Measurements from ENCODE around the gene NPLOC4.

NPLOC4 gene

DNA sequence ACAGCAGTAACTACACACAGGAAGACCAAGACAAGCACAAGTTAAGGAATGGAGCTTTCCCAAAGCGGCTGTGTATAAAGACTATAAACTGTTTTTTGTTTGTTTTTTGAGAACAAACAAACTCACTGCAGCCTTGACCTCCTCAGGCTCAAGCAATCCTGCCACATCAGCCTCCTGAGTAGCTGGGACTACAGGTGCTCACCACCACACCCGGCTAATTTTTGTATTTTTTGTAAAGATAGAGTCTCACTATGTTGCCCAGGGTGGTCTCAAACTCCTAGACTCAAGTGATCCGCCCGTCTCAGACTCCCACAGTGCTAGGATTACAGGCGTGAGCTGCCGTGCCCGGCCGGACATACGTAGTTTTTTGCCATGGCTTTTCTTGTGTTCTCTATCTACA, 23.5 kb upstream of the NPLOC4 start:
- FAIRE-seq, result no peak

- no peak for FAIRE-seq
Observed at GRCh38 chr17:81659038-81659437, 22.1 kb upstream of the NPLOC4 start.

- FAIRE-seq, result no peak
Observed at GRCh38 chr17:81656835-81657234, 19.9 kb upstream of the NPLOC4 start.

DNA sequence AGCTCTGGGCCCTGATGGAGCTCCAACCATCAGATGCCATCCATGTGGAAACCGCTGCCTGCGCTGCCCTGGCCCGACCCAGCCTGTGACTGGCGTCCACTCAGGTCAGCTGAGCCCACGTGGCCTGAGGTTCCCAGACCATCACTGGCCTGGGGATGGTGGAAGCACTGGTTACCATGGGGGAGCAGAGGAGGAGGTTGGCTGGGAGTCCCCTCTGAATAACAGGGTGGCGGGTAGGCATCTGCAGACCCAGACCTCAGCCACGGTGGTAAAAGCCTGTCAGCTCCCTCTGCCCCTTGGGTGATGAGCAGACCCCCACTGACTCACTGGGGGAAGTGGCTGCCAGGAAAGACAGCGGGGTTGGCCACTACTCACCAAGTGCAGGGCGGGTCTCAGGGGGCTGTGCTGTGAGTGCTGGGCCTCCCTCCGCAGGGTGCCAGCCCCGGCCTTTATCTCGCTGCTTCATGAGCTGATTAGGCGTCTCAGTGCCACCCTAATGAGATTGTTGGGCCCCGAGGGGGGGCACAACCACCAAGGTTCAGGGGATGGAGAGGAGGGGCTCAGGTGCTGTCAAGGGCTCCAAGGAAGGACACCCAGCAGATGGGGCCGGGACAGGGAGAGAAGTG, 19.3 kb upstream of the NPLOC4 start, which contains the start of gene PDE6G:
Gene PDE6G, minus strand, starts transcription at position 425 of the 626 bp plus-strand sequence. CDS start 3,237 bp downstream, outside the sequence.
- FAIRE-seq, result no peak

DNA sequence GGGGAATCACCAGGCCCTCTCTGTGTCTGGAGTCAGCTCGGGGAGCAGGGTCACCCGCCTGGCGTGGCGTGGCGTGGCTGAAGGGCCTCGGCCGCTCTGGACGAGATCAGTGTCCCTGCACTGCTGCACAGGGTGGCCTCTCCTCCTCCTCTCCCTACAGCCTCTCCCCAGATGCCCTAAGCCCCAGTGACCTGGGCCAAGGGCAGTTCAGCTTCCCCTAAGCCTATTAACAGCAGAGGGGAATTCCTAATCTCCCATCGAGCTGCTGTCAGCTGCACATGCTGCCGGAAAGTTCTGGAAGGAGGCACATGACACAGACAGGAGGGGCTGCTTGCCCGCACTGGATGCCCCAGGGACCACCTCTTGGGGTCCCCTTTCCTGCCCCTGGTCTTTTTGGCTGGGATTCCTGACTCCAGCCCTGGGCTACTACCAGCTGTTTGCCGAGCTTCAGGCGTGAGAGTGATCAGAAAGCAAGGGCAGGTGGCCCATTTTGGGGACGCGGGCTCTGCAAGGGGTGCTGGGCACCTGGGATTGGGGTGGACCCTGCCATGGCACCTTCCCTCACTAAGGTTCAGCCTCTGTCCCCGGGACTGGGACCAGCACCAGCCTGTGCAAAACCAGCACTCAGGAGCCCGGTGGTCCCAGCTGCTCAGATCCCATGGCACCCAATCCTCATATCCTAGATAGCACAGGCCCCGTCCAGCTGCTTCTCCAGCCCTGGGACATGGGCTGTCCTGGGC, 18.6 kb upstream of the NPLOC4 start:
- no peak for FAIRE-seq

DNA sequence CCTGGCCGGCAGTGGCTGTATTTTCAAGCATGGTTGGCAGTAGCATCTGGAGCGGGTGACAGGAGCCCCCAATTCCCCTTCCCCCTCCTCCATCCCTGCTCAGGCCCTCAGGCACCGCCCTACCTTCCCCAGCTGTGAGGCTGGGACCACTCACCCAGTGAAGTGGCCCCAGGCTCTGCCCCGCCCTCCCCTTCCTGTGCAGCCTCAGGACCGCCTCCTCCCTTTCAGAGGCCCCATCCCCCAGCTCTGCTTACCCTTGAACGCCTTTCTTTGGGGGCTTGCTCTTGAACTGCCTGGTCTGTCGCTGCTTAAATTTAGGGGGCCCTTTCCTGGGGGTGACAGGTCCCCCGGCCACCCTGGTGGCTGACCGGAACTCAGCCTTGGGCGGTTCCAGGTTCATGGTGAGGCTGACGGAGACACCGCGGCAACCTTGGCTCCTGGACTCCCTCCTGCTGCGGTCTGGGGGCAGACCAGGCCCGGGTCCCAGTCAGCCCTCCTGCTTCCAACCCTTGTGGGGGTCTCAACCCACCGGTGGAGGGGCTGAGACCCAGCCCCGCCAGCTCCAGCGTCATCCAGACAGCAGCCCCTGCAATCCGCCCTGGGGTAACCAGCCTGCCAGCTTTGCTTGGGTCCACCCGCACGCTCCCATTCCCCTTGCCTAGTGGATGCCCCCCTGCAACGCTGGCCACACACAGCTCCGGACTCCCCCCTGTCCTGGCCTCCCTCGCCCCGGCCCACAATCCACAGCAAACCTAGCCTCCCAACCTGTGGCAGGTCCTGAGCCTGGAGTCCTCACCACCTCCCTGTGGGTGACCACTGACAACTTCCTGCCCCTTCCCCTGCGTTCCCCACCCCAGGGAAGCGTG, 16.2 kb upstream of the NPLOC4 start:
- FAIRE-seq, result no peak

GRCh38 chr17:81651692-81652091, 14.8 kb upstream of the NPLOC4 start:
- FAIRE-seq, result no peak

GRCh38 chr17:81650951-81651350, 14.0 kb upstream of the NPLOC4 start:
- FAIRE-seq, result no peak

- no peak for FAIRE-seq
Observed at GRCh38 chr17:81648707-81649085, 11.8 kb upstream of the NPLOC4 start.

DNA sequence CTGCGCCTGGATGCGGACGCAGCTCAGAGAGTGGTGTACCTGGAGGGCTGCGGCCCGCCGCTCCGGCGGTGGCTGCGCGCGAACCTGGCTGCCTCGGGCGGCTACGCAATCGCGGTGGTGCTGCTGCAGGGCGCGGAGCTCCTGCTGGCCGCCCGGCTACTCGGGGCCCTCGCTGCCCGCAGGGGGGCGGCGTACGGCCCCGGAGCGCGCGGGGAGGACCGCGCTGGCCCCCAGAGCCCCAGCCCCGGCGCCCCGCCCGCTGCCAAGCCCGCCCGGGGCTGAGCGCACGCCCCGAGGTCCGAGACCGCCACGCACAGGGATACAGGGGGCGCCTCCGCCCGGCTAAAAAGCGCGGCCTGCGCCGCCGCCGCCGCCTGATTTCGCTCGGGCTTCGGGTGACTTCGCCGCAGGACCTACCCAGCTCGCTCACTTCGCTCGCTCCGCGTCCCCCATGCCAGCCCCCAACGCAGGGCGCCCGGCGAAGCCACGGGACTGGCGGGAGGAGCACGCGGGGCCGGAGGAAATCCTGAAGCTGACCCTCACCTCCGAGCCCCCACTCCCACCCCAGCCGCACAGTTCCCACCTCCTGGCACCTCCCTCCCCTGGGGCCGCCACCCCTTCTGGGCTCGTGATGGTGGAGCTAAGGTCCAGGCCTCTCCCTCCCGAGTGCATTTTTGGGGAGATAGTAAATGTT, 11.2 kb upstream of the NPLOC4 start:
- no peak for FAIRE-seq

- FAIRE-seq, result no peak
Observed at GRCh38 chr17:81647640-81648012, 10.7 kb upstream of the NPLOC4 start.

- FAIRE-seq, result no peak
Observed at GRCh38 chr17:81646869-81647600, 10.1 kb upstream of the NPLOC4 start.

DNA sequence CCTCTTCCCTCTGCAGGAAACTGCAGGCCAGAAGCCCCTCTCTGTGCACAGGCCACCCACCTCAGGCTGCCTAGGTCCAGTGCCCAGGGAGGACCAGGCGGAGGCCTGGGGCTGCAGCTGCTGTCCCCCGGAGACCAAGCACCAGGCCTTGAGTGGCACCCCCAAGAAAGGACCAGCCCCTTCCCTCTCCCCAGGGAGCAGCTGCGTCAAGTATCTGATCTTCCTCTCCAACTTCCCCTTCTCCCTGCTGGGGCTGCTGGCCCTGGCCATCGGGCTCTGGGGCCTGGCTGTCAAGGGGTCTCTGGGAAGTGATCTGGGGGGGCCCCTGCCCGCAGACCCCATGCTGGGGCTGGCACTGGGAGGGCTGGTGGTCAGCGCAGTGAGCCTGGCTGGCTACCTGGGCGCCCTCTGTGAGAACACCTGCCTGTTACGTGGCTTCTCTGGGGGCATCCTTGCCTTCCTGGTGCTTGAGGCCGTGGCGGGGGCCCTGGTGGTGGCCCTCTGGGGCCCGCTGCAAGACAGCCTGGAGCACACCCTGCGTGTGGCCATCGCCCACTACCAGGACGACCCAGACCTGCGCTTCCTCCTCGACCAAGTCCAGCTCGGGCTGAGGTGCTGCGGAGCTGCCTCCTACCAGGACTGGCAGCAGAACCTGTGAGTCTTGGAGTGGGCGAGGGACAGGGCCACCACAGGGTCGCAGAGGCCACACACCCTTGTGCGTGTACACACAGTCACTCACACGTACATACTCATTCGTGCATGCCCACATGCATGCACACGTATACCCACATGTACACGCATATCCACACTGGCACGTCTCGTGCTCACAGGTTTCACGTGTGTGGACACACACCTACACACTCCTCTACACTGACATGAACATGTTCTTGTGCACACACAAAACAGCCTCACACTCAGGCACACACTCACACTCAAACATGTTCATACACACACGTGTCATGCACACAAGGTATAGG, 8.4 kb upstream of the NPLOC4 start:
- FAIRE-seq, result no peak

GRCh38 chr17:81644496-81644895, 7.6 kb upstream of the NPLOC4 start:
- no peak for FAIRE-seq

DNA sequence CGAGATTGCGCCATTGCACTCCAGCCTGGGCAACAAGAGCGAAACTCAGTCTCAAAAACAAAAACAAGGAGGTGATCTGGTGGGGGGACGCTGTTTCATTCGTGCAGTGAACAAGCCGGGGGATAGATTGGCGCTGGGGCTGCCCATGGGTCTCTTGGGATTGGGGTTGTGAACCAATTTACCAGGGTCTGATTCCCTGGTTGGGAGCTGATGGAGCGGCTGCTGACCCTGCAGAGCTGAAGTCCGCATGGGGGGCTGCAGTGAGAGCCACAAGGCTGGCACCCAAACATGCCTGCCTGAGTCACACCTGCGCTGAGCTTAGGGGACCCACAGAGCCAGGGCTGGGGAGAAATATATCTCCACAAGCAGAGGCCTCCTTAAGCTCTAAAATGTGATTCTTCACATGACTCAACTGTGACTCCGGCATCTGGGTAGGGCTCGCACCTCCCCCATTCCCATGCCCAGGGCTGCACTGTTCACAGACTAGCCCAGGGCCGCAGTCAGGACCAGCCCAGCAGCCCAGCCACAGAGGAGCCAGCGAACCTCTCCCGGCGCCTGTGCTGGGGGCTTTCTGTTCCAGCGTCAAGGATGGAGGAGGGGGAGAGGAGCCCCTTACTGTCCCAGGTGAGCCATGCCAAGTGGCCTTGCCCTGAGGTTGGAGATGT, 5.0 kb upstream of the NPLOC4 start:
- no peak for FAIRE-seq

GRCh38 chr17:81640011-81640410, 3.1 kb upstream of the NPLOC4 start:
- FAIRE-seq, result no peak

DNA sequence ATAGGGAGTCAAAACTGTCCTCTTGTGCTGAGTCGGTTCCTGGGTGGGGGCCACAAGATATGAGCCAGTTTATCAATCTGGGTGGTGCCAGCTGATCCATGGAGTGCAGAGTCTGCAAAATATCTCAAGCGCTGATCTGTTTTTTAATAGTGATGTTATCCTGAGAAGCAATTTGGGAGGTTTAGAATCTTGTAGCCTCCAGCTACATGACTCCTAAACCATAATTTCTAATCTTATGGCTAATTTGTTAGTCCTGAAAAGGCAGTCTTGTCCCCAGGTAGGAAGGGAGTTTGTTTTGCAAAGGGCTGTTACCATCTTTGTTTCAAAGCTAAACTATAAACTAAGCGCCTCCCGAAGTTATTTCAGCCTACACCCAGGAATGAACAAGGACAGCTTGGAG, 1.8 kb upstream of the NPLOC4 start:
- FAIRE-seq, result no peak

DNA sequence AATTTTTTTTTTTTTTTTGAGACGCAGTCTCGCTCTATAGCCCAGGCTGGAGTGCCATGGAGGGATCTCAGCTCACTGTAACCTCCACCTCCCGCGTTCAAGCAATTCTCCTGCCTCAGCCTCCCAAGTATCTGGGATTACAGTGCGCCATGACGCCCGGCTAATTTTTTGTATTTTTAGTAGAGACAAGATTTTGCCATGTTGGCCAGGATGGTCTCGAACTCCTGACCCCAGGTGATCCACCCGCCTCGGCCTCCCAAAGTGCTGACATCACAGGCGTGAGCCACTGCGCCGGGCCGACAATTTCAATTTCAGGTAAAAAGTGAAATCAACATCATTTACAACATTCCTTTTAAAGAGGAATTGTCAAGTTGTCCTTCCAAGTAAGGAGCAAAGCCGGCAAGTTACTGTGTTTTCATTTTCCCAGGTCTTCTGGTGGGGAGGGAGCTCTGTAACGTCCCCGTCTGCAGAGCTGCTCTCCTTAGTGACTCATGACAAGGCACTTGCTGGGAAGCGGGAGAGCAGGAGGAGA, 873 bp downstream of the NPLOC4 start:
- no peak for FAIRE-seq

- no peak for FAIRE-seq
Observed at GRCh38 chr17:81635431-81635830, 1.5 kb downstream of the NPLOC4 start.

DNA sequence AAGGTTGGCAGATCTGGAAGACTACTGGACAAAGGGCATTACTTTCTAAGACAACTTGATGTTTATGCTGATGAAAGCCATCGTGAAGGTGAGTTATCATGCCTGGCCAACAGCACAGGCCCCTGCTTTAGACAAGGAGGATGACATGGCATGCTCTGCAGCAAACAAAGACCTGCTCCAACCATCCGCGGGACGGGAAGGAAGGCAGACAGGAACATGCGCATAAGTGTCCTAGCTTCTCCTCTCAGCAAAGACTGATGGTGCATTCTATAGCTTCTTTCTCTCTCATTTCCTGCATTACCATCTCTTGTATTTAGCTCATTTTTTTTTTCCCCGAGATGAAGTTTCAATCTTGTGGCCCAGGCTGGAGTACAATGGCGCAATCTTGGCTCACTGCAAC, 5.4 kb downstream of the NPLOC4 start:
- no peak for FAIRE-seq

Measured in G401.6 (cell line).